Glutamatergic neuron (in vitro differentiated cells): ENCODE data around the gene OR56A5. TPM values are rescaled to one million over a fixed set of nuclear protein-coding genes. Genes with fewer than 3 reads are reported as not detected.

Experiments
- DNase-seq: peaks from one replicate; pipeline ENCODE4 v3.0.0; 2022
- H3K27ac Mint-ChIP-seq: one replicate; pipeline ENCODE4 v1.8.0; 2020; ENCODE audit warnings: mild to moderate bottlenecking, mixed read lengths, inconsistent platforms; ENCODE audit not compliant: unreplicated experiment
- H3K27me3 Mint-ChIP-seq: one replicate; pipeline ENCODE4 v1.8.0; 2020; ENCODE audit warnings: mild to moderate bottlenecking, moderate library complexity, mixed read lengths, inconsistent platforms; ENCODE audit not compliant: unreplicated experiment
- H3K36me3 Mint-ChIP-seq: one replicate; pipeline ENCODE4 v1.8.0; 2020; ENCODE audit warnings: mild to moderate bottlenecking, mixed read lengths, inconsistent platforms; ENCODE audit not compliant: unreplicated experiment
- H3K4me1 Mint-ChIP-seq: one replicate; pipeline ENCODE4 v1.8.0; 2020; ENCODE audit warnings: mild to moderate bottlenecking, low read depth, mixed read lengths, inconsistent platforms; ENCODE audit not compliant: unreplicated experiment
- H3K4me3 Mint-ChIP-seq: one replicate; pipeline ENCODE4 v1.8.0; 2020; ENCODE audit warnings: mild to moderate bottlenecking, mixed read lengths, inconsistent platforms; ENCODE audit not compliant: unreplicated experiment
- H3K9me3 Mint-ChIP-seq: one replicate; pipeline ENCODE4 v1.8.0; 2020; ENCODE audit warnings: mild to moderate bottlenecking, moderate library complexity, mixed read lengths, inconsistent platforms; ENCODE audit not compliant: unreplicated experiment
- total RNA-seq: library from RNA; stranded (reverse); fragmentation: NEBNext Ultra II Directional; extraction: Animal tissue kit (Norgen Biotek cat#: 25700); gene quantifications from one replicate; pipeline ENCODE4 v1.2.1, GENCODE V29; 2021; ENCODE audit not compliant: unreplicated experiment
- TF ChIP-seq, protein P1 (sequence below): fragments of 200-600 bp; sonication (generic); IDR thresholded peaks from one replicate; pipeline ENCODE4 v1.5.0; 2021; ENCODE audit not compliant: partially characterized antibody, unreplicated experiment

The OR56A5 gene
- total RNA-seq, 1 donor from 2014 or later, result not detected

DNA sequence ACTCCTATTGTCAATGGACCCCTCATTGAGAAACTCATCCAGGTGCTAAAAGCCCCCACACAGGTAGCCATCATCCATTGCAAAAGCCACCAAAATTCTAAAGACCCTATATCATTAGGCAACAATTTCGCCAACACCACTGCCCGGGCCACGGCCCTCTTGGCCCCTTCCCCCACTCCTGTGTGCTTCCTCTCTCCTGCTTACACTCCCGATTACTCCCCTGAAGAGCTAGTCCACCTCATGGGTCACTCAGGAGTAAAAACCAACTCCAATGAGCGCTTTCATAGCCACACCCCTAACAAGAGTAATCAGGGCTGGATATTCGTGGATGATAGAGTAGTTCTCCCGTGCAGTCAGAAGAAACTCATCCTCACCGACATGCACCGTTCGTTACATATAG lies 35.2 kb downstream of the OR56A5 start:
- H3K9me3 Mint-ChIP-seq, result peaks cover 19% of the 10 kb centered on the region
- no peaks in the 10 kb centered on the region for H3K4me1 Mint-ChIP-seq
- H3K27ac Mint-ChIP-seq, result no peak overlapping the region
- peaks cover 39% of the 10 kb centered on the region for H3K36me3 Mint-ChIP-seq
- TF ChIP-seq, protein P1, sequence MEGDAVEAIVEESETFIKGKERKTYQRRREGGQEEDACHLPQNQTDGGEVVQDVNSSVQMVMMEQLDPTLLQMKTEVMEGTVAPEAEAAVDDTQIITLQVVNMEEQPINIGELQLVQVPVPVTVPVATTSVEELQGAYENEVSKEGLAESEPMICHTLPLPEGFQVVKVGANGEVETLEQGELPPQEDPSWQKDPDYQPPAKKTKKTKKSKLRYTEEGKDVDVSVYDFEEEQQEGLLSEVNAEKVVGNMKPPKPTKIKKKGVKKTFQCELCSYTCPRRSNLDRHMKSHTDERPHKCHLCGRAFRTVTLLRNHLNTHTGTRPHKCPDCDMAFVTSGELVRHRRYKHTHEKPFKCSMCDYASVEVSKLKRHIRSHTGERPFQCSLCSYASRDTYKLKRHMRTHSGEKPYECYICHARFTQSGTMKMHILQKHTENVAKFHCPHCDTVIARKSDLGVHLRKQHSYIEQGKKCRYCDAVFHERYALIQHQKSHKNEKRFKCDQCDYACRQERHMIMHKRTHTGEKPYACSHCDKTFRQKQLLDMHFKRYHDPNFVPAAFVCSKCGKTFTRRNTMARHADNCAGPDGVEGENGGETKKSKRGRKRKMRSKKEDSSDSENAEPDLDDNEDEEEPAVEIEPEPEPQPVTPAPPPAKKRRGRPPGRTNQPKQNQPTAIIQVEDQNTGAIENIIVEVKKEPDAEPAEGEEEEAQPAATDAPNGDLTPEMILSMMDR, result no peak
- H3K27me3 Mint-ChIP-seq, result peaks cover 12% of the 10 kb centered on the region
- DNase-seq, result no peak
- no peak overlapping the region for H3K4me3 Mint-ChIP-seq

DNA sequence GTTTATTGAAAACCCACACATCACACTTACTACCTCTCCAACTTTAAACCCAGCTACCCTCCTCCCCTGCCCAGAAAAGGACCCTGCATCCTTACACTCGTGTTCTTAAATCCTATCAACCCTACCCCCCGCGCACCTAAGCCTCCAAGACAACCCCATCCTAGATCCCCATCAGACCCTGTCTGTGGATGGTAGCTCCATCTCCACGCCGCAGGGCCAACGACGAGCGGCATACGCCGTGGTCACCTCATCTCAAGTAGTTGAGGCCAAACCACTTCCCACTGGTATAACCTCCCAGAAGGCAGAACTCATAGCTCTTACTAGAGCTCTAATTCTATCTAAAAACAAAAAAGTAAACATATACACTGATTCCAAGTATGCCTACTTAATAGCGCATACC lies 35.6 kb downstream of the OR56A5 start:
- no peaks in the 10 kb centered on the region for H3K4me1 Mint-ChIP-seq
- H3K27me3 Mint-ChIP-seq, result peaks cover 12% of the 10 kb centered on the region
- peaks cover 16% of the 10 kb centered on the region for H3K9me3 Mint-ChIP-seq
- H3K27ac Mint-ChIP-seq, result no peak overlapping the region
- DNase-seq, result no peak
- TF ChIP-seq, protein P1, result no peak
- H3K4me3 Mint-ChIP-seq, result no peak overlapping the region
- peaks cover 35% of the 10 kb centered on the region for H3K36me3 Mint-ChIP-seq

DNA sequence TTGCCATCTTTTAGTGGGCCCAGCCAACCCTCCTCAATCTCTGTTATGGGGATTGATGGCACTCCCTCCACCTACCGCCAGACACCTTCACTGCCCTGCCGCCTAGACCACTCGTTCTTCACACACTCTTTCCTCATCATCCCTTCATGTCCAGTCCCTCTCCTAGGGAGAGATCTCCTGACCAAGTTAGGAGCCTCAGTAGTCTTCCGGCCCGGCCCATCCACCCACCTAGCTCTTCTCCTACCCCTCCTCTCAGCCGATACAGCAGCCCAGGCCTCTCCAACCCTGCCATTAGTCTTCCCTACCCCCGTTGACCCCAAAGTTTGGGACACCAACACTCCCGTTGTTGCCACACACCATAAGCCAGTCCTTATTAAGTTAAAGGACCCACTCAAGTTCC lies 37.2 kb downstream of the OR56A5 start:
- TF ChIP-seq, protein P1, result no peak
- H3K36me3 Mint-ChIP-seq, result peaks cover 23% of the 10 kb centered on the region
- H3K27me3 Mint-ChIP-seq, result peaks cover 10% of the 10 kb centered on the region
- H3K9me3 Mint-ChIP-seq, result peaks cover 14% of the 10 kb centered on the region
- no peak overlapping the region for H3K4me3 Mint-ChIP-seq
- H3K4me1 Mint-ChIP-seq, result no peaks in the 10 kb centered on the region
- H3K27ac Mint-ChIP-seq, result no peak overlapping the region
- DNase-seq, result no peak

DNA sequence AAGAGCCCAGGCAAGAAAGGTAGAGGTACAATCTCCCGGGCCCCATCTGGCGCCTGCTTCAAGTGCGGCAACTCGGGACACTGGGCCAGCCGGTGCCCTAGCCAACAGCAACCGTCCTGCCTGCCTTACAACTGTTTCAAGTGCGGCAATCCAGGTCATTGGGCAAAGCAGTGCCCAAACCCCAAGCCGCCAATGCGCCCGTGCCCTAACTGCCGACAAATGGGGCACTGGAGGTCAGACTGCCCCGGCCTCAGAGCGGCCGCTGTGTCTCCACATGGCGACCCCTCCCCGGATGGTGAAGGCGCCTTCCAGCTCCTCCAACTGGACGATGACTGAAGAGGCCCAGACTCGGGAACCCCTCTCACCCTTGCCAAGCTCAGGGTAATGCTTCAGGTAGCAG lies 37.7 kb downstream of the OR56A5 start:
- Mint-ChIP-seq H3K27me3 (peaks cover 9% of the 10 kb centered on the region), H3K27ac (no peak overlapping the region), H3K4me3 (no peak overlapping the region), H3K36me3 (peaks cover 18% of the 10 kb centered on the region), H3K9me3 (peaks cover 14% of the 10 kb centered on the region), H3K4me1 (no peaks in the 10 kb centered on the region)
- TF ChIP-seq, protein P1, result no peak
- no peak for DNase-seq

DNA sequence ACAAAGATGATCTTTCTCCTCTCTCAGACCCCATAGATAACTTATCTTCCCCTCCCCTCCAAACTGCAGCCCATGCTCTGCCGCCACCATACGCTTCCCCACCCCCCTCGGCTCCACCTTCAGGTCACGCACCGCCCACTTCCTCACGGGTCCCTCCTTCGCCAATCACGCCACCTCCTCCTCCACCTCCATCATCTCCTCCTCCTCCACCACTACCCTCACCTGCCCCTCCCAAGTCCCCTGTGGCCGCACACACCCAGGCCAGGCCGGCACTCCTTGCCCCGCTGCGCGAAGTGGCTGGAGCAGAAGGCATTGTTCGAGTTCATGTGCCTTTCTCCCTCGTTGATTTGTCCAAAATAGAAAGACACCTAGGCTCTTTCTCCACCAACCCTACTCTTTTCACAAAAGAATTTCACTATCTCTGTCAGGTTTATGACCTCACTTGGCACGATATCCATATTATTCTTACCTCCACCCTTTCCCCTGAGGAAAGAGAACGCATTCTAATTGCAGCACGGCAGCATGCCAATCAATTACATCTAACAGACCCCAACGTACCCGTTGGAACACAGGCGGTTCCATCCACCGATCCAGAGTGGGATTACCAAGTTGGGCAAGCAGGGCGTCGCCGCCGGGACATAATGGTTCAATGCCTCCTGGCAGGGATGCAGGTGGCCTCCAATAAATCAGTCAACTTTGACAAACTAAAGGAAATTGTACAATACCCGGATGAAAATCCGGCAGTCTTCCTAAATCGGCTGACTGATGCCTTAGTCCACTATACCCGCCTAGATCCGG lies 38.5 kb downstream of the OR56A5 start:
- Mint-ChIP-seq H3K9me3 (peaks cover 14% of the 10 kb centered on the region), H3K27me3 (peaks cover 8% of the 10 kb centered on the region), H3K4me1 (no peaks in the 10 kb centered on the region), H3K36me3 (peaks cover 17% of the 10 kb centered on the region), H3K4me3 (no peak overlapping the region), H3K27ac (no peak overlapping the region)
- no peak for DNase-seq
- TF ChIP-seq, protein P1, result no peak
